GM10248 (cell line): Measurements from ENCODE around the gene ANKRD53.
A peak's percentile ranks its signal among the peaks of the same experiment; 100 is the strongest.

Experiments used
- CTCF ChIA-PET: fragments of 300-600 bp; sonication (Branson Sonifier 250); formaldehyde crosslinking; extraction: SDS; loops from one replicate; lab custom pipeline; 2021; ENCODE audit warnings: antibody characterized with exemption; lab: Yijun Ruan, JAX
- POLR2A ChIA-PET: fragments of 350-650 bp; sonication (Branson Sonifier 250); formaldehyde crosslinking; extraction: SDS; loops from one replicate; lab custom pipeline; 2020; ENCODE audit warnings: antibody characterized with exemption; lab: Yijun Ruan, JAX
- DNase-seq: peaks from one replicate; pipeline ENCODE4 v3.0.0; 2012; ENCODE audit errors: extremely low spot score
- TF ChIP-seq, protein P1 (sequence below): IDR thresholded peaks from 2 replicates; pipeline ENCODE4 v1.5.1; 2012; ENCODE audit warnings: mild to moderate bottlenecking, low read depth; ENCODE audit errors: extremely low read depth, missing control alignments, control extremely low read depth

The ANKRD53 gene

DNA sequence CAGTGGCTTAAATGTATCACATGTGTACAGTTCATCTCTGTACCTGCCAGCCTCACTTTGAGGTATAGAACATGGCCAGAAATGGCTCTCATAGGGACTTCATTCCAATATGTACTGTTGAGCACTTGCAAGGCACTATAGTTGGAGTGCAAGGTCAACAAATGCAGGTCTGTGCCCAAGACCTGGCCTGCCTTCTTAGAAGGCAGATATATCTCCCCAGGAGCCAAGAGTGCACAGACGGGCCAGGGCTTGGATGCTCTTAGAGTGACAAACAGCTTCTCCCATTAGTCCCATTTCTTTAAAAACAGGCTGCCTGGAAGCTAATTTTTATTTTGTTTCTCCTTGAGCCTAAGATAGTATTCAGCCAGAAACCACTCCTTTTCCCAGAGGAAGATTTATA is 9.0 kb downstream of the ANKRD53 start:
- CTCF ChIA-PET = interaction anchor here (1.4 to 16.4 kb wide), 3 partner anchors 9 to 23 kb away, joined by 4 to 172 read pairs (median 6); partner anchors contain the start of gene ANKRD53
- POLR2A ChIA-PET = no interaction called here
- TF ChIP-seq, protein P1, sequence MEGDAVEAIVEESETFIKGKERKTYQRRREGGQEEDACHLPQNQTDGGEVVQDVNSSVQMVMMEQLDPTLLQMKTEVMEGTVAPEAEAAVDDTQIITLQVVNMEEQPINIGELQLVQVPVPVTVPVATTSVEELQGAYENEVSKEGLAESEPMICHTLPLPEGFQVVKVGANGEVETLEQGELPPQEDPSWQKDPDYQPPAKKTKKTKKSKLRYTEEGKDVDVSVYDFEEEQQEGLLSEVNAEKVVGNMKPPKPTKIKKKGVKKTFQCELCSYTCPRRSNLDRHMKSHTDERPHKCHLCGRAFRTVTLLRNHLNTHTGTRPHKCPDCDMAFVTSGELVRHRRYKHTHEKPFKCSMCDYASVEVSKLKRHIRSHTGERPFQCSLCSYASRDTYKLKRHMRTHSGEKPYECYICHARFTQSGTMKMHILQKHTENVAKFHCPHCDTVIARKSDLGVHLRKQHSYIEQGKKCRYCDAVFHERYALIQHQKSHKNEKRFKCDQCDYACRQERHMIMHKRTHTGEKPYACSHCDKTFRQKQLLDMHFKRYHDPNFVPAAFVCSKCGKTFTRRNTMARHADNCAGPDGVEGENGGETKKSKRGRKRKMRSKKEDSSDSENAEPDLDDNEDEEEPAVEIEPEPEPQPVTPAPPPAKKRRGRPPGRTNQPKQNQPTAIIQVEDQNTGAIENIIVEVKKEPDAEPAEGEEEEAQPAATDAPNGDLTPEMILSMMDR = no peak
- no peak for DNase-seq

GRCh38 chr2:70988151-70988550 is 9.7 kb downstream of the ANKRD53 start:
- POLR2A ChIA-PET = no interaction called here
- CTCF ChIA-PET = interaction anchor here (1.4 to 16.4 kb wide), 3 partner anchors 10 to 24 kb away, joined by 4 to 172 read pairs (median 6); partner anchors contain the start of gene ANKRD53
- peak; percentile 5 for DNase-seq
- TF ChIP-seq, protein P1 = no peak

- ChIA-PET CTCF (interaction anchor here (1.0 to 16.4 kb wide), 6 partner anchors 10 to 41 kb away, joined by 3 to 172 read pairs (median 6); partner anchors contain the start of gene ANKRD53), POLR2A (no interaction called here)
- TF ChIP-seq, protein P1 = no peak
- no peak for DNase-seq
Observed at GRCh38 chr2:70988726-70989648, 10.6 kb downstream of the ANKRD53 start.

GRCh38 chr2:70990216-70990615 is 11.8 kb downstream of the ANKRD53 start:
- no peak for DNase-seq
- TF ChIP-seq, protein P1 = no peak
- CTCF ChIA-PET = interaction anchor here (1.0 to 2.7 kb wide), 3 partner anchors 11 to 42 kb away, joined by 3 to 9 read pairs (median 8); no protein-coding TSS in a partner anchor
- POLR2A ChIA-PET = no interaction called here

DNA sequence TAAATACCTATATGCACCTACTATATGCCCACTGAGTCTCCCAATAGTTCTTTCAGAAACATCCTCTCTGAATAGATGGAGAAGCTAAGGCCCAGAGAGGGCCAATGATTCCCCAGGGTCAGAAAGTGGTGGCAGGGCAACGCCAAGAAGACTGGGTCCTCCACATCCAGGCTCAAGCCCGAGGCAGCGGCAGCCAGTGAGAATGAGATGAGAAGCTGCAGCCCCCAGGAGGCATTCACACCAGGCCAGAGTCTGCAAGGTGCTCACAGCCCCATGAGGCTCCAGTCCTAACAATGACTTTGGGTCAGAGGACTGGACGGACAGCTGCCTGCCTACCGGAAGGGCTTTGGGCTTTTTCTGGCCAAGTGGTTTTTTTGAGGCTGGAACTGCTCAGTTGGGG is 12.7 kb downstream of the ANKRD53 start:
- ChIA-PET POLR2A (no interaction called here), CTCF (interaction anchor here (1.3 to 2.7 kb wide), 3 partner anchors 10 to 27 kb away, joined by 3 to 14 read pairs (median 9); no protein-coding TSS in a partner anchor)
- TF ChIP-seq, protein P1 = no peak
- DNase-seq = no peak

DNA sequence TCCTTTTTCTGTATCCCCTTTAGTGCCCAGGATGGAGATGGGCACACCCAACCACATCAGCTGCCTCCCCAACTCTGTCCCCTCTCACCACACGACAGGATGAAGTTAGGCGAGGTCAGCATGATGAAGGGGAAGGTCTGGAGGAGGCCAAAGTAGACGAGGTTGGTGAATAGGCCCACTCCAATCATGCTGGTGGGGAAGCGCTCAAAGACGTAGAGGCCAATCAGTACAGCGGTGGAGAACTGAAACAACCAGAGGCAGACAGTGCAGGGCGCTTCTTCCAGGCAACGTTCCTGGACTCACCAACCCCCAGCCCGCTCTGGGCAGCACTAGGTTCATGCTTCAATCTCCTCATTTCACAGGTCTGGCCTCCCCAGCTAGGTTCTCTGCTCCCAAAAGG is 13.3 kb downstream of the ANKRD53 start:
- no peak for DNase-seq
- TF ChIP-seq, protein P1 = no peak
- ChIA-PET POLR2A (no interaction called here), CTCF (interaction anchor here (1.3 to 2.7 kb wide), 3 partner anchors 10 to 27 kb away, joined by 3 to 14 read pairs (median 9); no protein-coding TSS in a partner anchor)
